Pericardium fibroblast (primary cell): ENCODE results near the gene TUBB3. TPM values are rescaled to one million over a fixed set of nuclear protein-coding genes. Genes with fewer than 3 reads are reported as not detected.

Experiments used
- total RNA-seq: library from RNA; depleted of rRNA; stranded (reverse); fragments of >200 nt; gene quantifications from 2 replicates; pipeline ENCODE4 v1.2.3, GENCODE V29; 2015

TUBB3 gene
- total RNA-seq = 110 and 125 TPM in 2 replicates

GRCh38 chr16:89922884-89923639 lies at the start of gene TUBB3:
TUBB3 (plus strand) TSS chr16:89923342; CDS start chr16:89923402, 60 bp downstream.

GRCh38 chr16:89918453-89919347 lies 4.4 kb upstream of the TUBB3 start, which contains the start of gene MC1R:
MC1R (plus strand) TSS chr16:89918862; CDS start chr16:89919259, 397 bp downstream.

Other genes starting within 250 kb of the TUBB3 start
- gene CDK10, start 236.7 kb upstream of the TUBB3 start, total RNA-seq = 41.0 and 45.5 TPM in 2 replicates
- 10.3 and 19.4 TPM in 2 replicates for gene SPATA2L, start 221.6 kb upstream of the TUBB3 start, total RNA-seq
- 7.8 and 12.0 TPM in 2 replicates for gene VPS9D1, start 202.4 kb upstream of the TUBB3 start, total RNA-seq
- 14.0 and 16.8 TPM in 2 replicates for gene ZNF276, start 201.8 kb upstream of the TUBB3 start, total RNA-seq
- 2.3 and 2.8 TPM in 2 replicates for gene FANCA, start 106.7 kb upstream of the TUBB3 start, total RNA-seq
- 3.2 and 3.5 TPM in 2 replicates for gene SPIRE2, start 94.9 kb upstream of the TUBB3 start, total RNA-seq
- gene TCF25, start 49.8 kb upstream of the TUBB3 start, total RNA-seq = 164 and 191 TPM in 2 replicates
- 3.6 and 5.4 TPM in 2 replicates for gene MC1R, start 4.5 kb upstream of the TUBB3 start, total RNA-seq
- 73.5 and 85.8 TPM in 2 replicates for gene DEF8, start 25.4 kb downstream of the TUBB3 start, total RNA-seq
- gene DBNDD1, start 96.1 kb downstream of the TUBB3 start, total RNA-seq = under 0.01 and 0.34 TPM in 2 replicates
- gene PRDM7, start 154.0 kb downstream of the TUBB3 start, total RNA-seq = not detected in 2 replicates